Stimulated activated CD8-positive, alpha-beta memory T cell treated with anti-CD3 and anti-CD28 coated beads, Interleukin-15, amount 100 ng/mL, for 24 hours (primary cell): ENCODE results near the gene CBR1.

Experiments
- DNase-seq: peaks from one replicate; pipeline ENCODE4 v3.0.0-alpha.2; 2020; ENCODE audit warnings: low read depth

The CBR1 gene

DNA sequence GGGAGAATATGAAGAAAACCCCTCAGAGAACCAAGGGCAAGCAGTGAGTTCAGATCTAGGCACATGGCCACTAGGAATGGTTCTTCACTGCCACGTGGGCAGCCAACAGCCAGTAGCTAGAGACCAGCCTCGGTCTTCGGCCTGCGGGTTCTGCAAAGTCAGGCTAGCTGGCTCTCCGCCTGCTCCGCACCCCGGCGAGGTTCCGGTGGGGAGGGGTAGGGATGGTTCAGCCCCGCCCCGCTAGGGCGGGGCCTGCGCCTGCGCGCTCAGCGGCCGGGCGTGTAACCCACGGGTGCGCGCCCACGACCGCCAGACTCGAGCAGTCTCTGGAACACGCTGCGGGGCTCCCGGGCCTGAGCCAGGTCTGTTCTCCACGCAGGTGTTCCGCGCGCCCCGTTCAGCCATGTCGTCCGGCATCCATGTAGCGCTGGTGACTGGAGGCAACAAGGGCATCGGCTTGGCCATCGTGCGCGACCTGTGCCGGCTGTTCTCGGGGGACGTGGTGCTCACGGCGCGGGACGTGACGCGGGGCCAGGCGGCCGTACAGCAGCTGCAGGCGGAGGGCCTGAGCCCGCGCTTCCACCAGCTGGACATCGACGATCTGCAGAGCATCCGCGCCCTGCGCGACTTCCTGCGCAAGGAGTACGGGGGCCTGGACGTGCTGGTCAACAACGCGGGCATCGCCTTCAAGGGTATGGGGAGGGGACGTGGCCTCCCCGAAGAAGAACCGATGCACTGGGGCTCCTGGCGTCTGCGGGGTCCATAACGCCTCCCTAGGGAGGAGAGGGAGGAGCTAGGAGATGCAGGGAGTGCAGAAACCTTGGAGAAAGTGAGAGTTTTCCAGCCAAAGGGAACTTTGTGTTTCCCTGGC, at the start of gene CBR1:
Gene CBR1, plus strand, starts transcription at position 312 of the 871 bp plus-strand sequence. Its CDS starts 92 bp downstream, at position 404.
- DNase-seq: peak; percentile 73

DNA sequence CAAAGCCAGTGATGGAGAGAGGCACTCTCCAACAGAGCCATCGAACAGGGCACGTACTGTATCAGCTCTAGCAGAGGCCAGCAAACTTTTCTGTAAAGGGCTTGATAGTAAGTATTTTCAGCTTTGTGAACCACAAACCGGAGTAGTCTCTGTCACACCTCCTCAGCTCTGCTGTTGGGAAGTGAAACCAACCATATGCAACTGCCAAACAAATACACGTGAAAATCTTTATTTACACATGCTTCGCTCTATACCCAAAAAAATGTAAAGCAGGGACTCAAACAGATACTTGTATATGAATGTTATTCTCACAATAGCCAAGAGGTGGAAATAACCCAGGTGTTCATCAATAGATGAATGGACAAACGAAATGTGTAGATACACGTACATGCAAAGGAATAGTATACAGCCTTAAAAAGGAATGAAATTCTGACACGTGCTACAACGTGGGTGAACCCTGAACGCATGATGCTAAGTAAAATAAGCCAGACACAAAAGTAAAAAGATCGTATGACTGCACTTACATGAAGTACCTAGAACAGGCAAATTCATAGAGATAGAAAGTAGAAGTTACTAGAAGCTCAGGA, 48.5 kb upstream of the CBR1 start:
- DNase-seq: no peak

DNA sequence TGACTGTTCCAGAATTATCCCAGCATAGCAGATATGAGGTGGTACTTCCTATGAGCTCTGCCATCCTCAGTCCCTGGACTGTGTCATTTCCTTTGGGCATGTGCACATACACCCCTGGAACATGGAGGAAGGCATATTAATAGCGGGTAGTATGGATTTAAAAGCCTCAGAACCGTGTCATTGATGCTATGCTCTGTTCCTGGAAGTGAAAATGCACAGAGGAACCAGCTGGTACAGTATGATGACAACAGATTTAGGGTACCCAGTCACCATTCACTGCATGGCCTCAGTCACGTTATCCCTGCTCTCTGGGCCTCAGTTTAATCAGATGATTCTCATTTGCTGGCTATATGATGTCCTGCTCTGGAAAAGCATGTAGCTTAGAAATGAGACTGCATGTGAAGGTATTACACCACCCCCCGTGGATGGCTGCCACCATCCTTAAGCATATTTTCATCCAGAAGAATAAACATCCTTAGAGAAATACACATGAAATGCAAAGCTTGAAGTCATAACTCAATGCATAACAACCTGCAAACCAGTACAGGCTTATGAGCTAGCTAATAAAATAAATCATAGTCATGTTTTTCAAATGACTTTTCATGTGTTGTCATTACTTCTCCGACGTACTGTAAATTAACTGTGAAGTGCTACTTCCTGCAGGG, 47.3 kb upstream of the CBR1 start:
- DNase-seq: no peak

DNA sequence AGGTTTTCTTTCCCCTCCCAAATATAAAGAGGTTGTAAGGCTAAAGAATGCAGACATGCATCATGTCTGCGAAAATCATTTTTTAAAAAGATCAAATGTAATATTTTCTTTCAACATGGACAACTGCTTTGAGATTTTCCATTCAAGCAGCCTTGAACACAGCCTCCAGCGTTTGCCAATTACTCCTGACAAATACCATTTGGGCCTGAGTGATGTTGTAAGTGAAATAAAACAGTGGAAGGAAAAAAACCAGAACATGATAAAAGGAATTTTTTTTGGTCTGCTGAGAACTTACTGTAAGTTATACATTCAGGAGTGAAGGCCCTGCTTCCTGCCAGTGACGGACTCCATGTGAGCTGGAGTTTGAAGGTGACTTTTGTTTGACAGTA, 46.7 kb upstream of the CBR1 start:
- DNase-seq: no peak

DNA sequence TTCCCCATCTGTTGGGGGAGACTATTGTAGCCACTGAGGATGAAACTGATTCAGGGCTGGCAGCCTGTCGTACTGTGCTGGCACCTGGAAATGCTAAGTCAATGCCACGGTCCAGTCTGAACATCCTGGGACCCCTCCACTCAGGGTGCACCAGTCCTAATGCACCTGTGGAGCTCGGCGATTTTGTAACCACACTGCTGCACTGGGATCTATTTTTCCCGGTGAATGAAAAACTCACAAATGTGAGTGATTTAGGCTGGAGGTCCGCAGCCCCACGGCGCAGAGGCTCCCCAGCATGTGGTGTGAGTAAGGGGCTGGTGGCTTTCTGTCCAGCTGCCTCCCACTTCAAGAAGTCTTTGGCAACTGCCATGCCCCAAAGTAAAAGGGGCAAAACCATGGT, 45.0 kb upstream of the CBR1 start:
- DNase-seq: no peak

DNA sequence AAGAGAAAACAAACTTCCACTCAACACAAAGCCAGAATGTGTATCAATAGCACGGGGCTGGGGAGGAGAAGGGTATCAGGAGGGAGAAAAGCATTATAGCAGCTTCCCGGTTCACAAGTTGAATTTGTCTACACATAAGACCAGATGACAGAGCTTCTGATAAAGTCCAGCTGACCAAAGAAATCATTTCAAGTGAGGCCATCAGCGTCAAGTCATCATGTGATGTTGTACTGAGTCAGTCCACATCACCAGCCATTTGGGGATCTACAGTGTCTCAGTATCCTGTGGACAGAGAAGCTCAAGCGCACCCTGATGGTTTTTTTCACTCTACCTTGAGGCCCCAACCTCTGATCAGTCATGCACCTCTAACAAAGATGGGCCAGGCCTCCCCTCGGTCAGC, 42.5 kb upstream of the CBR1 start:
- DNase-seq: no peak

DNA sequence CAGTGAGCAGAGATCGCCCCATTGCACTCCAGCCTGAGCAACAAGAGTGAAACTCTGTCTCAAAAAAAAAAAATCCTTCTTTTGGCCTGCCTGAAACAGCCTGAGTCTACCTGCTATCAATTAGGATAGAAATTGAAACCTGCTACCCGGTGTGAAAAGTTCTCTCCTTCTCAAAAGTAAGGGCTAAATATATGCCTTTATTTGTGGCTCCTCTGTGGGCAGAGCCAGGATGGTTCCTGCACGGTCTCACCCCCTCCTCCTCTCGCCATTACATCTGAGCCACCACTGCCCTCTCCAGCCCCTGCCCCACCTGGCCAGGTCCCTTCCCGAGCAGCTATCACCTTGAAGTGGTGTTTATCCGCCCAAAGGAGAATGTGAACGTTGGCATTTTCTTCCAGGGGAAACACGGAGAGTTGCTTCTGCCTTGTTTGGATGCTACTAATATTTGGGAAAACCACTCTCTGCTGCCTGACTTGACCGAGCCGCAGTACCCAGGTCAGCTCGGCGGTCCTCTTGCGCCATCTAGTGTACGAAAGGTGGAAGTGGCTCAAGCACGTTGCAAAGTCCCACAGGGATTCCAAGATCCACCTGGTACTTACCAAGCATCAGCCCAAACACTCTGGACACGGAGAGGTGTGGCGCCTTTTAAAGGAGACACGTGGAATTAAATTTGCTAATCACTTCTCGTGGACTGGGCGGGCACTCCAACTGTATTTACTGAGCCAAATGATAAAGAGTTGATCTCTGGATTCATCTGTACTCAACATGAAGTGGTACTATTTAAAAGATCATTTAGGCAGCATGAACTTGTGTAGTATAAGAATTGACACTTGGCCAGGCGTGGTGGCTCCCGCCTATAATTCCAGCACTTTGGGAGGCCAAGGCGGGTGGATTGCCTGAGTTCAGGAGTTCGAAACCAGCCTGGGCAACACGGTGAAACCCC, 41.4 kb upstream of the CBR1 start:
- DNase-seq: peak; percentile 22

DNA sequence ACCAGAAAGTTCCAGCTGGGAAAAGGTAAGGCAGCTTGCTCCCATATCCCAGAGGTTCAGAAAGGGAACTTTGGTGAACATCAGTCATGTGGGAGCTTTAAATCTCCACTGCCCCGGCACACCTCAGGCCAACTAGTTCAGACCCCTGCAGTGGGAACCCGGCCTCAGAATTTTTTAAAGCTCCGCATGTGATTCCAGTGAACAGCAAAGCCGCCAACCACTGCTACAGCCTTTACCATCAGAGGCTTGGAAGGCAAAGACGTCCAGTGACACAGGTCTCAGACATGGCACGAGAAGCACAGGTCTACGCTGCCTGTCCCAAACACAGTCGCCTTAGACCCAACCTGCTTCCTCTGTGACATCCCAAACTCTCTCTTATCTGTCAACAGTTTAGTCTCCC, 40.5 kb upstream of the CBR1 start:
- DNase-seq: no peak

DNA sequence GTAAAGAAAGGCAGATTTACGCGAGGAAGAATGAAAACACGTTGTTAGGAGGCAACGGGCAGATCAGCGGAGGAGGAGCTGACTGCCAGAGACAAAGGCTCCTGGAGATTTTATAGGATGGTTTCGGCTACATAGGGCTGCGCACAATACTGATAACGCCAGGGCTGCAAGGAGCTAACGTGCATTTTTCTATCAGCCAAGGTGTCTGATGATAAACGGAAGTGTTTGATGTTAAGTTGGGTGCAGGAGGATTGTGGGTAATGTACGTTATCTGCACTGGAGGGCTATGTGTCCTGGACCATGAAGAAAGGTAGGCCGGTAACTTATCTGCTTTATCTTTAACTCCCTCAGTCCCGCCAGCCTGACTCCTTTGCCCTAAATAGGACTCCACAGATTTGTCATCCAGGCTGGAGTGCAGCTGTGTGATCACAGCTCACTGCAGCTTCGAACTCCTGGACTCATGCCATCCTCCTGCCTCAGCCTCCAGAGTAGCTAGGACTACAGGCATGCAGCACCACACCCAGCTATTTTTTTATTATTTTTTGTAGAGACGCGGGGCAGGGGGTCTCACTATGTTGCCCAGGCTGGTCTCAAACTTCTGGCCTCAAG, 39.1 kb upstream of the CBR1 start:
- DNase-seq: no peak

DNA sequence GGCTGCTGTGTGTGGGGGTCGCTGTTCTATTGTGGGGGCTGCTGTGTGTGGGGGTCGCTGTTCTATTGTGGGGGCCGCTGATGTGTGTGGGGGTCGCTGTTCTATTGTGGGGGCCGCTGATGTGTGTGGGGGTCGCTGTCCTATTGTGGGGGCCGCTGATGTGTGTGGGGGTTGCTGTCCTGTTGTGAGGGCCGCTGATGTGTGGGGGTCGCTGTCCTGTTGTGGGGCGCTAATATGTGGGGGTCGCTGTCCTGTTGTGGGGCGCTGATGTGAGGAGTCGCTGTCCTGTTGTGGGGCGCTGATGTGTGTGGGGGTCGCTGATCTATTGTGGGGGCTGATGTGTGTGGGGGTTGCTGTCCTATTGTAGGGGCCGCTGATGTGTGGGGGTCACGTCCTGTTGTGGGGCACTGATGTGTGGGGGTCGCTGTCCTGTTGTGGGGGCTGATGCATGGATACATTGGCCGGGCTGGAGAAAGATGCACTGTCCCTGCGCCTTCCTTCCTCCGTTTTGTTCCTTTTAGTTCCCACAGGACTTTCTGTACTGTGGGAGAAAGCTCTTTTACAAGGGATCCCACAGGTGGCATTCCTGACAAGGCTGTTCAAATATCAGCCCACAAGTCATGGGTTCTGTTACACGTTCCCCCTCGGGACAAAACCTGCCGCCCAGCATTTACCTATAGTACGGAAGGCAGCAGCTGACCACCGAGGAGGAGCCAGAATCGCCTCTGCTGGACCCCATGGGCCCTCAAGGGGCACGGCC, 37.0 kb upstream of the CBR1 start:
- no peak for DNase-seq

DNA sequence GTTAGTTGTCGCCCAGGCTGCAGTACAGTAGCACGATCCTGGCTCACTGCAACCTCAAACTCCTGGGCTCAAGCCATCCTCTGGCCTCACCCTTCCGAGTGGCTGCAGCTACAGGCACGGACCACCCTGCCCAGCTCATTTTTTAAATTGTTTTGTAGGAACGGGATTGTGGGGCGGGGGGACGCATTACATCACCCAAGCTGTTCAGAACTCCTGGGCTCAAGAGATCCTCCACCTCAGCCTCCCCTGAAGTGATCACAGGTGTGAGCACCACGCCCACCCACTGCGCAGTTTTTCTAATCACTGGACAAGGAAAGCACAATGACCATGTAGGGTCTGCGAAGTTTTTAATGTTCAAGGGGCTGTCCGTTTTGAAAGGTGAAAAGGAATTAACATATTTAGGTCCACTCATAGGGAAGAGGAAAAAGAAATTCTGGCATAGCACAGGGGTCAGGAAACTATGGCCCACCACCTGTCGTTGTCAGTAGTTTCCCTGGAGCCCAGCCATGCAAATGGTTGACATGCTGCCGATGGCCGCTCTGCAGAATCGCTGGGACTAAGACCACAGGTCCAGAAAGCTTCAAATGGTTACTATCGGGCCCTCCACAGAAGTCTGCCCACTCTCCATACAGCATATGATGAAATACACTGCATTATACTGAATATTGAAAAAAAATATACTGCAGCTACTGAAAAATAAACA, 35.5 kb upstream of the CBR1 start:
- no peak for DNase-seq

DNA sequence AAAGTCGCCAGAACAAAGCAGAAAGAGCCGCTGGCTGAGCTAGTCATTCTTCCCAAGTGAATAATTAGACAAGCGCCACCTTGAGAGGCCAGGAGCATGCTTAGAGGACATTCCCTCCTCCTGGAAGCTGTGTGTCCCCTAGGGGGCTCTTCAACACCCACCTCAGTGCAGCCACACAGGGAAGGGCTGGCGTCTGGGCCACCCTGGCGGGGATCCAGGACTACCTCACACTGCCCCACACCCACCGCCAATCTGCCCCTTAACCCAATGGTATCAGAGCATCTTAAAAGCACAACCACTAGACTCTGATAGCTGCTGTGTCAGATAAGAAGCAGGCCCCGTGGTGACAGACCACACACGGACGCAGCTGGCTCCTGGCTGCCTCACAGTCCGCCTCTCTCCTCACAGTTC, 34.4 kb upstream of the CBR1 start:
- DNase-seq: no peak

DNA sequence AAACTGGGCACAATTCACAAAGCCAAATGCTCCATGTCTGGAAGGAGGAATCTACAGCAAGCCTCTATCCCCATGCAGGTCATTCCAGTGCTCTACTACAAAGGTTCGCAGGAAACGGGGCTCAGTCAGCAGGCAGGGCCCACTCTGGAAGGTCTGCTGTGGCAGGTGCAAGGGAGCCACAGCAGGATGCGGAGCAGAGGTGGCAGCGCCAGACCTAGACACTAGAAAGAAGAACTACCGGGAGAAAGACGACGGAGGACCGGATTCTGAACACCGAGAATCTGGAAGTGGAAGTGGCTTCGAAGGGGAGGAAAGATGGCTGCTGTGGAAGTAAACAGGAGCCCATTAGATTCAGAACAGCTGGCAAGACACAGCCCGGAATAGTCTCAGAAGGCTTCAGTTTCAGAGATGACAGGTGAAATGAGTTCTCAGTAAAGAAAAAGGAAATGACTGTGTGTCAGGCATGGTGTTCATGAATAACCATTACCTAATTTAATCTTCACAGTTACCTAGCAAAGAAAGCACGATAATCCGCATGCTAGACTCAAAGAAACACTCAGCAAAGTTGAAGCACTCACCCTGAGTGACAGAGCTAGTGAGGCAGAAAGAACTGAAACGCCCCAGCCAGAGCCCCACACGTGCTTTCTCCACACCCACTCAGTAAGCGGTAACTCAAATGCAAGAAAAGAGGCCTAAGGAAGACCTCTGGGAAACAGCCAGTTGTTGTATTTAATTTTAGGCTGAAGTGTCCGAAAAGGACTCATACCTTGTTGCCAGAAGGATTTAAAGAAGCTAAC, 30.9 kb upstream of the CBR1 start:
- DNase-seq: no peak

DNA sequence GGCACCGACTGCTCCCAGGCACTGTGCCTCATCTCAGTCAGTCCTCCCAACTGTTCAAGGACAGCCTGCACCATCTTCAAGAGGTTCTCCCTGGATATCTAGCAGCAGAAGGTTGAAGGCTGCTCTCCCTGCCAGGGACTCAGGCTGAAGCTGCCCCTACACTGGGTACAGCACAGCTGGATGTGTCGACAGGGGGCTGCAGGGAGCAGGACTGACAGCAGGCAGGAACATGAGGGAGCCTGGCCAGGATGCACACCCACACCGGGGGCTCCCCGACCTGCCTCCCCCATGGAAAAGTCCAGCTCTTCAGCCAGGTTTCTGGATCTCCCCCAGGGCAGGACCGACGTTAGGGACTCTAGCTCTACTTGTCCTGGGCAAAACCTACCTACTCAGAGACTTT, 30.0 kb upstream of the CBR1 start:
- no peak for DNase-seq

DNA sequence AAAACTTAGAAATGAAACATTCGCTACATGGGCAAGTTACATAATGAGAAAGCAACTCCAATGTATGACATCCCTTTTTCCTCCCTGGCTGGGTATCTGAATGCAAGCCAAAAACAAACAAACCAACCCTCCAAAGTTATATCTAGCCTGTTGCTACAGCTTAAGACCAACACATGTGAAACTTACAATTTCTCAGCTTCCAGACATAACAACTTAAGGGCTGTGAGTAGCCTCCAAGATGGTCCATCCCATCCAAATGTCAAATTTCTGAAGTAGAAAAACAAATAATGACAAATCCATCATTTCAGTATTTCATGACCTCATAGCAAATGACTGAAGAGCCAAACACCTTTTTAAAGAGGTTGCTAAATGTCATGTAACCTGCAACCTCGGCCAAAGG, 29.4 kb upstream of the CBR1 start:
- DNase-seq: no peak

DNA sequence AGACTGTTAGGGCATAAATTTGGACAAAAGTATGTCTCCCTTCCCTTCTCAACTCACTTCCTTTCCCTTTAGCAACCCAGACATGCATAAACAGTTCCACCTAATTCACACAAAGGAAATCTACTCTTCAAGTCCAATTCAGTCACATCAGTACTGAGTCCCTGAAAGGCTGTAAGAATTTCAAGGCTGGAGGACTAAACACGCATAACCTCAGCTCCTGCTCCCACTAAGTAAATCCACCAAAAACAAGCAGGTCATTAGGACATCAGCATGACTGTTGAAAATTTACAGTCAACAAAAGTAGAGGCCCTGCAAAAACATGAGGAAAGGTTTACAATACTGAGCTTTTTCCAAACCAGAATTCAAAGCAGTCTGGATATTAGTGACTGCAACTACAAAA, 27.9 kb upstream of the CBR1 start:
- DNase-seq: no peak

DNA sequence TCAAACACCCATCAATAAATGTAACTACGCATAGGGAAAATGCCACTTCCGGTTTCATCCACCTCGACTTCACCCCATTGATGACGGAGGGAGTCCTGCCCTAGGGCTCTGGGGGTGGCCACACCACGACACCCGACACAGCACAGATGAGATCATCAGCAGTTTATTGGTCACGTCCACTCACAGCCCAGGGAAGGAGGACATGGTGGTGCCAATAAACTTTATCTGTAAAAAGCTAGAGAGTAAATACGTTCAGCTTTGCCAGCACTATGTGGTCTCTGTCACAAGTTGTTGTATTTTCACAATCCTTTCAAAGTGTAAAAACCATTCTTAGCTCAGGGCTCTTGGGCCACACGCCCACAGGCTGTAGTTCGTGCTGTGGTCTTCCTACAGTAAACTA, 25.8 kb upstream of the CBR1 start:
- no peak for DNase-seq

DNA sequence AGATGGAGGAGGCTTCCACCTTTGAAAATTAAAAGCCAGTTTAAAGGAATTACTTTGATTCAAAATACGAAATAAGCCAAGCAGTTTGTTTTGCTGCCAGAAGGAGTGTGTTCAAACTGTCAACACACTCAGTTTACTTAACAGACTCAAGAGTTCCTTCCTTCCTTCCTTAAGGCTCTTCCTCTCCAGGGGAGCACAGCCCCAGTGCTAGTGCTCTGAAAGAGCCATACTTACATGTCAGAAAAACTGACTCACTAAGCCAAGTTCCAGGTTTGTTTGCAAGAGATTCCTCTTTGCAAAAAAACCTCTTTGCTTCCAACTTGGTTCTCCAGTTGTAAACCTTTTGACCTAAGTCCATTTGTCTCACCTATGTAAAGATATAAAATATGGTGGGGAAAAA, 23.8 kb upstream of the CBR1 start:
- DNase-seq: no peak

DNA sequence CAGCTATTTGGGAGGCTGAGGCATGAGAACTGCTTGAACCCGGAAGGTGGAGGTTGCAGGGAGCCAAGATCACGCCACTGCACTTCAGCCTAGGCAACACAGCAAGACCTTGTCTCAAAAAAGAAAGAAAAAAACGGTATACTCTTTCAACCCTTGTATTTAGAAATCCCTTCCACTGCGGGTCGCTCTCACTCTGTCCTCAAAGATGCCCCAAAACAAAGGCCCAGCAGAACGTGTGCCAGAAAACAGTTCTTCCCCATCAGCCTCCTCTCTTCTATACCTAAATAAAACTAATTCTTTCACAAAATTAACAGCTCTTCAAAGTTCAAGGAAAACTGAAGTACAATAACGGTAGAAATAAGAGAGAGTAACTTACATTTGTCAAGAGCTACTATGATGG, 22.7 kb upstream of the CBR1 start:
- DNase-seq: no peak

DNA sequence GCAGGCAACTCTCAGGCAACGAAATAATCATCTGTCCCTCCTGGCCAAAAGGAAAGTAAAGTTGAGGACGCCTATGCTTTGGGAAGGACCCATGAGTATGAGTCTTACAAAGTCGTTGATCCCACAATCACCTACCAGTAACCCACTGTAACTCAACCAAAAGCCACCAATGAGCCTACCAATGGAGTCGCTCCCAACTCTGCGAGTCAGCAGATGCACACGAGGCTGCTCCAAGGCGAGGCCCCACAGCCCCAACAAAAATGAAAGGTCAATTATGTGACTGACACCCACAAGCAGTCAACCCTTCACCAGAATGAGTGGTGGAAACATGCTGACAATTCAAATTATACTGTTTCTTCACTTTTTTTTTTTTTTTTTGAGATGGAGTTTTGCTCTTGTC, 21.5 kb upstream of the CBR1 start:
- no peak for DNase-seq
